Breast epithelium (tissue), 3 donors: ENCODE measurements around the gene STMN1.

Source experiments
- POLR2A ChIP-seq: fragments of 450-650 bp; IDR thresholded peaks from one replicate; pipeline ENCODE4 v1.6.1; 2016; ENCODE audit warnings: antibody characterized with exemption, mild to moderate bottlenecking, moderate library complexity
- TF ChIP-seq, protein P1 (sequence below), 3 donors: fragments of 450-650 bp; IDR thresholded peaks; one replicate each; pipeline ENCODE4 v1.5.1; 2016 to 2017; ENCODE audit warnings: antibody characterized with exemption in 3 of 3, mild to moderate bottlenecking in 3 of 3, moderate library complexity in 3 of 3

- no peak for TF ChIP-seq POLR2A
- TF ChIP-seq, protein P1, sequence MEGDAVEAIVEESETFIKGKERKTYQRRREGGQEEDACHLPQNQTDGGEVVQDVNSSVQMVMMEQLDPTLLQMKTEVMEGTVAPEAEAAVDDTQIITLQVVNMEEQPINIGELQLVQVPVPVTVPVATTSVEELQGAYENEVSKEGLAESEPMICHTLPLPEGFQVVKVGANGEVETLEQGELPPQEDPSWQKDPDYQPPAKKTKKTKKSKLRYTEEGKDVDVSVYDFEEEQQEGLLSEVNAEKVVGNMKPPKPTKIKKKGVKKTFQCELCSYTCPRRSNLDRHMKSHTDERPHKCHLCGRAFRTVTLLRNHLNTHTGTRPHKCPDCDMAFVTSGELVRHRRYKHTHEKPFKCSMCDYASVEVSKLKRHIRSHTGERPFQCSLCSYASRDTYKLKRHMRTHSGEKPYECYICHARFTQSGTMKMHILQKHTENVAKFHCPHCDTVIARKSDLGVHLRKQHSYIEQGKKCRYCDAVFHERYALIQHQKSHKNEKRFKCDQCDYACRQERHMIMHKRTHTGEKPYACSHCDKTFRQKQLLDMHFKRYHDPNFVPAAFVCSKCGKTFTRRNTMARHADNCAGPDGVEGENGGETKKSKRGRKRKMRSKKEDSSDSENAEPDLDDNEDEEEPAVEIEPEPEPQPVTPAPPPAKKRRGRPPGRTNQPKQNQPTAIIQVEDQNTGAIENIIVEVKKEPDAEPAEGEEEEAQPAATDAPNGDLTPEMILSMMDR (IDR thresholded peaks at IDR 0.05), result no peak
Measured at GRCh38 chr1:25911162-25911561, 4.9 kb upstream of the STMN1 start.
